GM18870 (cell line): ENCODE measurements around the gene CSMD2.

ENCODE experiments used
- ATAC-seq: cut with Tn5 transposase; IDR thresholded peaks from one replicate; pipeline ENCODE4 v1.9.1; 2021; ENCODE audit warnings: moderate library complexity; ENCODE audit not compliant: unreplicated experiment

CSMD2 gene

DNA sequence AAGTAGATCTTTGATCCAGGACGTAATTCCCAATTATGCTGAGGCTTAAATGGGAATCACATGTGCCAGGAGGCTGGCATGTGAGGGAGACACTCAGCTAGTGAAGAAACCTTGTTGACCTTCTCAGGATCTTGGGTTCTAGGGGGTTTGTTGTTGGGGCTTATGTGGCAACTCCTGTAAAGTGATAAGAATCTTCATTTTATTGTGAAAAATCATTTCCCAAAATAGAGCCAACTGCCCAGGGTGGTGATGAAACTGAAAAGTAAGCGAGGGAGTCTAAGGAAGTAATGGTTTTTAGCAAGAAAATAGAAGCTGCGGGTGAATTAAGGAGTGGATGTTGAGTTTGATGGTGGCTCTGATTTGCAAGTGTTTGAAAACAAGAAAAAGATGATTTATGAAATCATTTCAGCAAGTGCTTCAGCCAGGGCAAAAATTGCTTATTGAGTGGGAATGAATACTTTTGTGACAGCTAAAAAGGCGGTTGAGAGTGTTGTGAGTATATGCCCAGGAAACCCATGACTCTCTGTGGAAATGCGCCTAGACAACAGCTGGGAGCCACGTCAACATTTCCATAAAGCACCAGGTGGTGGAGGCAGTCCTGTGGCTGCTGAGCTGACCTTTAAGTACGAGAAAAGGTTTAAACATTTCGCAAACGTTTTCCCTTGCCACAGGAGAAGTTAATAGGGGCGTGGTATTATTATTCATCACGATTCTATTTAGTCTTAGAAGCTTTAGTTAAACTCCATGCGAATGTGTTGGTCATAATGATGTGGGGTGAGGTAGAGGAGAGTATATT lies 198.5 kb downstream of the CSMD2 start:
- no peak for ATAC-seq

DNA sequence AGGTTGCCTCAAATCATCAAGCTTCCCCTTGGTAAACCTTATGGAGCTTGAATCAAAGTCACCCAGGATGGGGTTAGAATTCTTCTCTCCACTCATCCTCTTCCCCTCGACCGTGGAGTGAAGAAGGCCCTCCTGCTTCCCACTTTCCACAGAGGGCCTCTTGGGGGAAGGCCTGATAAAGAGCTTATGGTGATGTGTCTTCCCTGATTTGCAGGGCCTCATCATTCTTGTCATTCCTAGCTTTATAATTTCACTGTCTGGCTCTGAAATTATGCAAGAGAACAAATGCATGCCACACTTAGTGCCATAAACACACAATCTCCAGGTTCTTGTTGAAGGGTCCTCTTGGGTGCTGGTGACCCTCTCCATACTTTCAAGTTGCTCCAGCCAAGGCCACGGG lies 199.9 kb downstream of the CSMD2 start:
- no peak for ATAC-seq

DNA sequence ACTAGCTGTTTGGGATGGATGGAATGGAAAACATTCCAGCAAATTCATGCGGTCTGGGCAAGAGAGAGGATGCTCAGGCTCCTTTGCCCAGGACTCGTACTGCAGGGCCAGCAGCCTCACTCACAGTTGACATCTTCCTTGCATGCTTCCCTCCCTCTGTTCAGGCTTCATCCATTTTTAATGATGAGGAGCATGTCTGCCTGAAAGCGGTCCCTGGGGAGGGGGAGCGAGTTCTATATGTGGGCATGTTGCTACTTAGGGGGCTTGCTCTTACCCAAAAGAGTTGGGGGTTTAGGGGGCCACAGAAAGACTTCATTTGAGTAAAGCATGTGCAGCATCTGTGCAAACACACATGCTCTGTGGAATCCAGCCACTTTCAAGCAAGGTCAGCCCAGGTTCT lies 203.0 kb downstream of the CSMD2 start:
- ATAC-seq, result no peak

DNA sequence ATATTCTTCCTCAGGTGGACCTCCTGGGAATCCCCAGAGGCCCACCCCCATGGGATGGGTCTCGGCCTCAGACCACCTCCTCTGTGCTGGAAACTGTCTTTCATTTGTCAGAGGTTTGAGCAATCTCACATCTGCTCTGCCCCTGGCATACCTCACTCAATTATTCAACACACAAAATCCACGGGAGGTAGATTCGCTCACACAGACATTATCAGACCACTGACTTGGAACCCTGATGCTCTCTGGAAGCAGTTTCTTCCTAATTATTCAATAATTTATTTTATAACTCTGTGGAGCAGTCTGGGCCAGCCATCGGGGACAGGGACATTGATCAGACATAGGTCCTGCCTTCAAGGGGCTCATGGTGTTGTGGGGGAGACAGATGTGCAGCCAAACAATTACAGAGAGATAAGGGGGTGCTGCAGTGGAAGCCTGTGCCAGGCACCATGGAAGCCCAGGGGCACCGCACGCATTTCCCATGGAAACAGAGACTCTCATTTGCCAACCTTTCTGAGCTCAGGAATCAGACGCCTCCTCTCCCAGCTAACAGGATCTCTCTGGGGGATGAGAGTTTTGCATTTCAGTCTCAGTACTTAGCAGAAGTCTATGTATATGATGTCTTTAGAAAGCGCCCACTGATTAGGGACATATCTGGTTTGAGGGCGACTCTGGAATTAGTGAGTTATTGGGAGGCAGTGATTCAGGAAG lies 204.7 kb downstream of the CSMD2 start:
- ATAC-seq, result no peak

DNA sequence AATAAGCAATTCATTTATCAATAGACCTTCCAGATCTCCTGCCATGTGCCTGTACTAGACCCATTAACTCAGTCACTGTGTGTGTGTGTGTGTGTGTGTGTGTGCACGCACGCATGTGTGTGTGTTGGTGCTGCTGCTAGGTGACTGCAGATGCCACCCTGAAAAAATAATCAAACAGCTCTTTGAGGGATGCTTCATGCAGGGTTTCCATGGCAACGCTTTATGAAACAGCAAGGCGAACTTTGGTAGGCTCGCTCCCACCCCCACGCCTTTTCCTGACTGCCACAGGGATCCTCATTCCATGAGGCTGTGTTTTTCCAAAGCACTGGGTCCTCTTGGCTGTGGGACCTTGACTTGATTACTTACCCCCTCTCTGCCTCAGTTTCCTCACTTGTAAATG lies 207.2 kb downstream of the CSMD2 start:
- ATAC-seq, result no peak

DNA sequence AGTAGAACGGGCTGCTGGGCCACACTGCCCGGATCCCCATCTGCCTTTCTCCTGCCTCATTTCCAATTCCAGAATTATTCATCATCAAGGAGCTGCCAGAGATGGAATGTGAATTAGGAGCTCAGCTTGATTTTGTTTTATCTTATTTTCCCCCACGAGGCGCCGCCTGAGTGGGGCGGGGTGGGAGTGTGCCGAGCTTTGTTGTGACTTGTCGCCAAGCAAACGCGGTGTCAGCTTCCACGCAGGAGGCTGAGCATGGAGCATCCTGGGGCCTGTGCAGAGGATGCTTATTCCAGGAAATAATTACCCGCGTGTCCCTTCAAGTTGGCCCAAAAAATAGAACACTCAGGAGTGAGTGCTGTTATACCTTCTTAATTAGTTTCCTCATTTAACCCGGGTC lies 209.9 kb downstream of the CSMD2 start:
- no peak for ATAC-seq

DNA sequence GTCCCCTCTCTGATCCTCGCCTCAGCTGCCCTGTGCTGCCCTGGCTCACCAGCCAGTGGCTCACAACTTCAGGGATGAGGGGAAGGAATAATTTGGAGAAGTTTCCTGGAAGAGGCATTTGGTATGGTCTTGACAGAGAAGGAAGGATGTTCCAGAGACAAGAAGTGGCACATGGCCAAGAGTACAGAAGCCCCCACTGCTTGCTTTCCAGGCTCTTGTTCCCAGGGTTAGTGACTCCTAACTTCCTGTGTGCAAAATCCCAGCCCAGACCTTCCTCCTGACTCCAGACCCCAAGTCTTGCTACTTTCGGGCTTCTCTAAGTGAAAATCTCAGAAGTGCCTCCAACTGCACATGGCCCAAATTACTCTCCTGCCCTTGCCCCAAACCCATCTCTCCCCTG lies 215.5 kb downstream of the CSMD2 start:
- no peak for ATAC-seq

DNA sequence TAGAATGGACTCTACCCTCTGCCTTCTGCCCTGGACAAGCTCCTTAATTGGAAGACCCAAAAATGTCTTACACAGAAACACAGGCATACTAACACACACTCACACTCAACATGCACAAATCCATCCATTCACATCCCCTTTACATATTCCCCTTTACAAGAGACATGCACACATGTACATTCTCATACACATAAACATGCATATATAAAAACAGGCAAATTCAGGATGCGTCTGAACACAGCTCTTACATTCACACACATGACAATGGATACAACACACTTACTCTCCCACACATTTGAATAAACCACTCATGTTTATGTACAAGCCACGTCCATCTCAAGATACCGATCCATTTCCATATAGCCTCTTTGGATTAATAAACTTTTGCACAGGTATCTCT lies 216.7 kb downstream of the CSMD2 start:
- ATAC-seq, result no peak

DNA sequence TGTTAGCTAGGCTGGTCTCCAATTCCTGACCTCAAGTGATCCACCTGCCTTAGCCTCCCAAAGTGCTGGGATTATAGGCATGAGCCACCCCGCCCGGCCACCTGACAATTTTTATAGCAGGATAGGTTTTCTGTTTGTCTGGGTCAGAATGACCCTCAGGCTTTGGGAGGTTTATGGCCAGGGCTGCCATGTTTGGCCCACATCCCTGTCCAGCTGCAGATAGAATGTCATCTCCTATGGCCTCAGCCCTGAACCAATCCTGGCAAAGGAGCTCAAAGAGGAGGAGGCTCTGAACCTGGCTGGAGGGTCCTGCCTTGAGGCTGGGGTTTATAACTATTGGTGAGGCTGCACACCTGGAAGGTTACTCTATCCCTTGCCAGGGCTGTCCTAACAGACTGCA lies 218.2 kb downstream of the CSMD2 start:
- no peak for ATAC-seq

DNA sequence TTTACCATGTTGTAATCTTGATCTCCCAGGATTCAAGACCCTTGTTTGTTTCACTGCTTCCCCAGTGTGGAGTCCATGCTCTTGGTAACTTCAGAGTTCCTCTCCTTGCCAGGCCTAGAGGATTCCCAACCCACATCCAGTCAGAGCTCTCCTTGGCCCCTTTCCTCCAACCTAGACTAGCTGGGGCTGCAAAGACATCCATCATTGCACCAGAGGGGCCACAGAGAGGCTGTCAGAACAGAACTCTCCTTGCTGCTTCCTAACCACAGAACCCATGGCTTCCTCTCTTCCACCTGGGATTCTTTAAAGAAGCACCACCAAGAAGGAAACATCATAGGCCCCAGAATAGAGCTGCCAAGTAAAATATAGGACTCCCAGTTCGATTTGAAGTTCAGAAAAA lies 220.2 kb downstream of the CSMD2 start:
- no peak for ATAC-seq

DNA sequence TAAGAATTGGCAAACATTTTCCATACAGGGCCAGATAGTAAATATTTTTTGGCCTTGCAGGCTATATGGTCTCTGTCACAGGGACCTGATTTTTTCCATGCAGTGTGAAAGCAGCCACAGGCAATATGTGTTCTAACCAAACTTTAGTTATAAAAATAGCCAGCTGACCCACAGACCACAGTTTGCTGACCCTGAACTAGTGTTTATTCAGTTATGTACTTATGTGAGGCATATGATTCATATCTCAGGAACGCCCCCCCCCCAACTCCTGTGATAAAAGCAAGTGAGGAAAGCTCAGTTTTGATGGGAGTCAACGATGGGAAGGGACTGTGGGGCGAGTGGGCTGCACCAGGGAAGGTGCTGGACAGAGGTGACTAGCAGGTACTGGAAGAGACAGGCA lies 221.1 kb downstream of the CSMD2 start:
- no peak for ATAC-seq

DNA sequence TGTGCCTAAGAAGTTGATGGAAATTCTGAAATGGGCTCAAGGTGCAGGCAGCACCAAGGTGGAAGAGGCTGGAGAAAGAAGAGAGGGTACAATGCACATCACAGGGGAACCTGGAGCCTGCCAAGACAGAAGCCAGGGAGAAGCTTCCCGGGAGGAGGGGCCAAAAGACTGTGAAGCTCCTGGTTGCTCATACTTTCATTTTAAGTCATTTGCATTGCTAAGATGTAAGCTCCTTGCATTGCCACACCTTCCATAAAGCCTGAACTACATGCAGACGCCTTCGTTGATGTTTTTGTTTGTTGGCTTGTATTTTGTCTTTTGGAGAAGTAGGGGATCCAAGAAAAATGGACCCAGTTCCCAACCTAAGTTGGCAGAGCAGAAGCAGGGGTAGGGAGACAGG lies 232.2 kb downstream of the CSMD2 start:
- no peak for ATAC-seq

DNA sequence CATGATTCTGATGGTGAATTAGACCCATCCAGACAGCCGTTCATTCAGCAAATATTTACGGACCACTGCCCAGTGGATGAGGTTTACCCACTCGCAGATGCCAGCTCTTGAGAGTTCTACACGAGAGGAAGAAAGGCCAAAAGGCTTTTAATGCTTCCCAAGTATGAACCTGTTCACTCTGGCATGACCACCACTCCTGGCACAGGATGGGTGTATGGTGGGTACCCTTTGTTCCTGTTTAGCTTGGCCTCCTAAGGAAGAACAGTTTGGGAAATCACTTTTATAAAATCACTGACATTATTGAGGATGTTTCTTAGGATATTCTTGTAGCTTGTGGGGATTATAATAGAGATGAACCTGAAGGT lies 233.9 kb downstream of the CSMD2 start:
- ATAC-seq, result no peak

DNA sequence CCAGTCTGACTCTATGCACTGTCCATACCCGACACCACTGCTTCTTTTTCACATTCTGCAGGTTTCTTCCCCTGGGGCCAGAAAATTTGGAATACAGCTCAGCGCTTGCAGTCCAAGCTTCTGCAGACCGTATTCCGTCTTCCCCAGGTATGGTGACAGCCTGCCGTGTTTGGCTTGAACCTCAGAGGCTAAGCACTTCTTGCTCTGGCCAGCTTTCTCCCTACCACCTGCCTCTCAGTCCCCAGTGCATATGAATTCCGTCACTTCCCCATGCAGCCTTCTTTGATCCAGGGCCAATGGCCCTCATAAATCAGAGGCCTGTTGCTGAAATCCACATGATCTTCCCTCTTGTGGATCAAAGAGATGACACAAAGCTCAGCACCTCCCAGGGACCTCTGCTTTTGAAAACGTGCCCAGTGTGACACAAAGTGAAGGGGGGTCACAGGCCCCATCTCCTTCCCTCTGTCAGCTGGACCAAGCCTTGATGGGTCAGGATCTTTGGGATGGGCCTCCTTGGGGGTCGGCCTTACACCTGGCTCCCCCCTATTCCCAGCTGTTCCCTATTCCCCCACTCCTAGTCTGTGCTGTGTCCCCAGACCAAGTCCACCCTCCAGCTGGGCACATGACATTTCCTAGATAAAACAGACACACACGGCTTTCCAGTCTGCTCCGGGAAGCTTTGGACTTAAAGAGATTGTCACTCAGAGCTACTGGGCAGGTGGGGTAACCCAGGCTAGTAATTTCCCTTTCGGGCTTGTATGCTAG lies 234.5 kb downstream of the CSMD2 start:
- no peak for ATAC-seq

DNA sequence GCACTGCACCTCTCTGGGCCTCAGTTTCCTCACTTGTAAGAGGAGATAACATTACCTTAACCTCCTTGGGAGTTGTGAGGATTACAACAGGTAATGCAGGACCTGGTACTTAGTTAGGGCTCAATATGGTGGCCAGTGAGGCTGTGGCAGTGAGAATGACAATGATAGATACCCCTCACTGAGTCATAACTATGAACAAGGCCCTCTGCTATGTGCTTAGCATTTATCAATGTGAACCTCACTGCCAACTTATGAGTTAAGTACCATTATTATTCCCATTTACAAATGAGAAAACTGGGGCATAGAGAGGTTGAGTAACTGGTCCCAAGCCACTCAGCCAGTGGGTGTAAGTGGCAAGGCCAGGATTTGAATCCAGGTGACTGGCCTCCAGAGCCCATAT lies 236.8 kb downstream of the CSMD2 start:
- ATAC-seq, result no peak

DNA sequence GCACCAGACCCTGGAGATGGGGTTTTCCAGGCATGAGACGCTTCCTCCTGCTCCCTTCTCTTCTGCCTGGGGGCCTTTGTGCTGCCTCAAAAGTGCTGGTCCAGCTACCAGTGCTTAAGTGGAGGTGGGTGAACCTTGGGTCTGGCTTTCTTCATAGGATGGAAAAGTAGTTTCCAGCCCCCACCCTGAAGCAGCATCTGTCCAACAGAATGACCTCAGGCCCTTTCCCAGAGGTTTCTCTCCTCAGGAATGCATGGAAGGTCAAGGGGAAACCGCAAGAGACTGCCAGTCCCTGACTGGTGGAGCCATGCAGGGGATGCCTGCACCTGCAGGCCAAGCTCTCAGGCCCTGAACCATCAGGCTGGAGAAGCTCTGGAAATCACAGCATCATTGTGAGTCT lies 237.3 kb downstream of the CSMD2 start:
- no peak for ATAC-seq

DNA sequence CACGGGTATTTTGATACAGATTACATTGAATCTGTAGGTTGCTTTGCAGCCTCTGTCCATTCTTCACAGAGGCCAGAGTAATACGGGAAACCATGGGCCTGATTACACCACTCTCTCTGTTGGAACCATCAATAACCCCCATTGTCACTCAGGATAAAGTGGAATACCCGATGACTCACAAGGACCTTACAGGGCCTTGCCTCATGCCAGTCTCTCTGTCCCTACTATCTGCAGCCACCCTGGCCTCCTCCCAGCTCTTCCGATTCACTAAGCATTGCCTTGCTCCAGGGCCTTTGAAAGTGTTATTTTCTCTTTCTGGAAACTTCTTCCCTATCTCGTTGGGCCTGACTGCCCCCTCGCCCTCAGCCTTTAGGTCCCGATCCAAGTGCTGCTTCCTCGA lies 239.4 kb downstream of the CSMD2 start:
- no peak for ATAC-seq

DNA sequence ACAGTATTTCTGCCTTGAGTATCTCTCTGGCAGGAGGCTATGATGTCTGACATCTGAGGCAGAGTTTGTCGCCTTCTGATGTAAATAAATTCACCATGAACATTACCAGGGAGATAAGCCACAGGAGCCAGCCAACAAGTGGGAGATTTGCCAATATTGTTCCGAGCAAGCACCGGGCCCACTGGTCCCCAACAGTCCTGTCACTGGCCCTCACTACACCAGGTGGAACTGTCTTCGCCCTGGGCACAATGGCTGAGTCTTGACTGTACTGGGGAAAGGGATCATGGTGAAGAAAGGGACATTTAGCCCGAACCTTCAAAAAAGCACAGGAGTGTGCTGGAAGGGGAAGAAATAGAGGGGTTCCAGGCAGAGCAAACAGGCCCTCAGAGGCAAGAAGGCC lies 243.7 kb downstream of the CSMD2 start:
- no peak for ATAC-seq

DNA sequence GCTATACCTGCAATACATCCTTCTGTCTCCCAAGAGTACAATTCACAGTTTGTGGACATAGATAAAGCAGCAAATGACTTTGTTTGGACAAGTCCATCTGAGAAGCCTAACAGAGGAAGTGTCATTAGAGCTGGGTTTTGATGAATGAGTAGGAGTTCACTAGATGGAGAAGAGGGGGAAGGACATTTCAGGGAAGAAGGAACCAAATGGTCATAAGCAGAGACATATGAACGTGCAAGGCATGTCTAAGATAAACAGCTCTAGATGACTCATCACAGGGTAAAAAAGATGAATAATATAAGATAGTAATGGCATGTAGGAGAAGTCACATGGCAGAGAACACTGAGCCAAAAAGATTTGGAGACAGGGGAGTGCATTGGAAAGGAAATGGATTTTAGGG lies 246.7 kb downstream of the CSMD2 start:
- no peak for ATAC-seq

DNA sequence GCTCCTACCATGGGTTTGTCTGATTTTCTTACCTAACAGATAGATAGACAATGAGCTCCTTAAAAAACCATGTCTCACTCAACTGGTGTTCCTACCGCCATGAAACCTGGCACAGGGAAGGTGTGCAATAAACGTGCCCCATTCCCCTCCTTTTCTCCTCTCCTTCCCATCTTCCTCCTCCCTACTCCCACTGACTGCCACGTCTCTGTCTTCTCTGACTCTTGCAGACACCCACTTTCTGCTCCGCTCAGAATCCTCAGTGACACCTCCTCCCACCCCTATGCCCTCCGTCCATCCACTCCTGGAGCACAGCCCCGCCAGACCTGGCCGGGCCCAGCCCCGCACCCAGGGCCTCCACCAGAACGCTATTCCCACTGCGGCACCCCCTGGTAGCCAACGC lies 248.2 kb downstream of the CSMD2 start:
- no peak for ATAC-seq

DNA sequence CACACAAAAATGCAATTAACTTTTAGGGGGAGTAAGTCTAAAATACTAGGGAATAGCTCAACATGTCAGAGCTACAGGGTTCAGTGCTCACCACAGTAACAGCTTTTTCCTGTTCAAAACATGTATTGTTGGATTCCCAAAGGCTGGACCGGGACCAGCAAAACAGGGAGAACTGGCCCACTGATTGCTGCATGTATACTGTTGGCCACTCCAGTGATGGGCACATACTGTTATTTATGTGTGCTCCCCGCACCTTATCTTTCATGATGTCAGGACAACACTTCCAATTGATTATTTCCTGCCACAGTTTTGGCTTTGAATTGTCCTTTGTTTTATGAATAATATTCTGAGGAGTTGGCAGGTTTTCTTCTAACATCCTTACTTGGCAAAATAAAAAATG lies 250.5 kb downstream of the CSMD2 start:
- no peak for ATAC-seq

DNA sequence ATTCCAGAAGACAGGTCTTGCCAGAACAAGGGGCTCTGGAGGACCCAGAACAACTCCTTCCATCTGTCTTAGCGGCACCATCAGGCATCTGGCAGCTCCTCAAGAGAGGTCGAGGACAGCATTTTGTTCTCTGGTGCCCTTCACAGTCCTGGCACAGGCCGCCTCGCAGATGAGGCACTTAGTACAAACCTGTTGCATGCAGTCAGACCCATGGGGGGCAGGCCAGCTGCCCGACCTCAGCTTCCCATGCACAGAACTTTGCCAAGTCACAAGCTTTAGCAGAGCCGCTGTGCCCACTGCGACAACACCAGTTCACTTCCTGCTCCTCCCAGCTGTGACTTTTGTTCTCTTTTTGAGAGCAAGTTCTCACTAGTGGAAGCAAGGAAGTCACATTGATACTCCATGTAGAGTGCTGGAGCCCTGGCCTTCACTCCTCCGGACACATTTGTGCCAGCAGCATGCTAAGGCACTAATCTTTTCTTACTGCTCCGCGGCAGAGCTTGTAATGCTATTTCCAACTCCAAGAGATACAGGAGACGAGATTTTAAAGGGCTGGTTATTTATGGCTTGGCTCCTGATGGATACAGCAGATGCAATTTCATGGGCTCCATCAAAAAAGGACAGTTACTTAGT lies 256.6 kb downstream of the CSMD2 start:
- no peak for ATAC-seq
